ENCODE data around the gene VWA7. TPM values are rescaled to one million over a fixed set of nuclear protein-coding genes. Genes with fewer than 3 reads are reported as not detected.

VWA7 gene
- total RNA-seq, 1 experiment from 2014 or later, result 0.78 TPM

DNA sequence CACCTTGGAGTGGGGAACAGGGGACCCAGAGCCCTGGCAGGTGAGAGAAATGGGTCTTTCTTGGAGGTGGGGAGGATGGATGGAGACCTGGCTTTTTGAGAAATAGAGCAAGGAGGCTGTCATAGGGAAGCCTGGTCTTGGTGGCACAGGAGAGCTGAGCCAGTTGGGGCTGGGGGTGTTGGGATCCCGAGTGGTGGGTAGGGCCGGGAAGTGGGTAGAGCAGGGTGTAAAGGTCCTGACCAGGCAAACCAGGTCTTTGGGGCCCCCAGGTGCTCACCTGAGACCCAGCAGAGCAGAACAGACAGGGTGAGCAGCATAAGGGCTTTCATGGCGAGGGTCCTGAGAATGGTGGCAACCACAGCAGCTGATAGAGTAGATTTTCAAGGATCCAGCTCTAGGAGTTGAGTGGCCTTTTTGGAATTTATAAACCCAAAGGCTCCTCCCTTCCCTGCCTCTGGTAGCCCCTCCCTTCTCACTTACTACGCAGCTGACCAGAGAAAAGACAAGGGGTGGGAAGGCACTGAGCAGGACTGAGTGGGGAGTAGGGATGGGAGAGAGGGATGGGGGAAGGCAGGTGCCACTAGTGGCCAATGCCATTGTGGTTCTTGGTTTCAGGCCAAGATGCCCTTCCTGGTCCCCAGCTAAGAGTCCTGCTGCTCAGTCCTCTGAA is 55.6 kb downstream of the VWA7 start, which contains the start of gene LY6G6C:
LY6G6C (minus strand) TSS at position 396 of the 670 bp plus-strand sequence; CDS start at position 329, 67 bp downstream.
- in situ Hi-C loops (cut with HindIII; ENCODE audit: low sequenced_read_pairs), result no loop called here
- no peak for DNase-seq (ENCODE audit: low spot score)

DNA sequence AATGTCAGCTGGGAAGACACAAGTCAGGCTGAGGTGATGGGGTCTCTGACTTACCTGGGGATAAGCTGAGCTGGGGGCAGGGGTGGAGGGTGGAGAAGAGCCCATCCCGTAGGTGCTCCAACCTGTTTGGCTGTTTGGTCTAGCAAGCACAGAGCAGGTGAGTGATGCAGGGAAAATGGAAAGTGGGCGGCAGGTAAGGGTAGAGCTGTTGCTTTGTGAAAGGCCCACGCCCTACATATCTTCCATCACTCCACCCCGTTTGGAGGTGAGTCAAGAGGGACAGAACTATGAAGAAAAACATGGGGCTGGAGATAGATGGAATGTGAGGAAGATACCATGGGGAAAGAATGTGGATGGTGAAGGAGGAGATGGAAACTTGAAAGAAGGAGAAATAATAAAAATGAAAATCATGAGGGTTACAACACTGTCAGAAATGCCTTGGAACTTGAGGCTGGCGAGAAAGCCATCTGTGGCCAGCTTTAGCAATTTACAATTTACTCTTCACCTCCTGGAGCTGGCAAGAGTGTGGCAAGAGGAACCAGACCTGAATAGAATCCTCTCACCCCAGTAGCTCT is 56.8 kb downstream of the VWA7 start:
- DNase-seq (ENCODE audit: low spot score), result no peak
- in situ Hi-C loops (cut with HindIII; ENCODE audit: low sequenced_read_pairs), result no loop called here

DNA sequence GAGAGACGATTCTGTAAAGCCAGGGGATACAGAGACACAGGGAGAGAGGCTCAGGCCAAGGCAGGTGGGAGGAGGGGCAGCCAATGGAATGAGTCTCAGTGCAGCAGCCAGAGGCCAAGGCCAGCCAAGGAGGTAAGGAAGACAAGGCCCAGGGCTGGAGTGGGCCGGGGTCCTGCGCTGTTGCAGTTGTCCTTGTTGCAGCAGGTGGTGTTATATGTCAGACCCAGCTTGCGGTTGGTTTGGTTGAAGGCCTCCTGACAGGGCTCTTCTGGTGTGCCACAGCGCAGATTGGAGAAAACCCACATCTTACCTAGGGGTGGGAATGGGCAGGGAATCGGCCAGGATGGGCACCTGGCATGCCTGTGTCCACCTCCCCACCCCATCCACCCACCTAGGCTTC is 58.1 kb downstream of the VWA7 start:
- in situ Hi-C loops (cut with HindIII; ENCODE audit: low sequenced_read_pairs), result no loop called here
- DNase-seq (ENCODE audit: low spot score), result no peak

DNA sequence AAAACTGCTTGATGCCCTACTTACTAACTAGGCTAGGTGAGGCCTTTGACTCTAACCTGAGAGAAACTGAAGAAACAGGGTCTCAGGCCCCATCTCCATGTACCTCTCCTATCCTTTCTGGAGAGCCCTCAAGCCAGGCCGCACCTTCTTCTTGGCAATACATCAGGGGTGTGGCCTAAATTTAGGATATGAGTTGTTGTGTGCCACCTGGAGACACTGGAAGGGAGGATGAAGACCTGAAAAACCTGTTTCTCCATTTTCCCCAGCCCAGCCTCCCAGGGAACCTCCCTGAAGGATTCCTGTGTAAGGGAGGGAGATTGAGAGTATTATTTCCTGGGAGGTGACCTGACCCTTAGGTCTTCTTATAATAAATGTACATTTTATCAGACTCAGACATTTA is 58.9 kb downstream of the VWA7 start:
- DNase-seq (ENCODE audit: low spot score), result no peak
- in situ Hi-C loops (cut with HindIII; ENCODE audit: low sequenced_read_pairs), result no loop called here

DNA sequence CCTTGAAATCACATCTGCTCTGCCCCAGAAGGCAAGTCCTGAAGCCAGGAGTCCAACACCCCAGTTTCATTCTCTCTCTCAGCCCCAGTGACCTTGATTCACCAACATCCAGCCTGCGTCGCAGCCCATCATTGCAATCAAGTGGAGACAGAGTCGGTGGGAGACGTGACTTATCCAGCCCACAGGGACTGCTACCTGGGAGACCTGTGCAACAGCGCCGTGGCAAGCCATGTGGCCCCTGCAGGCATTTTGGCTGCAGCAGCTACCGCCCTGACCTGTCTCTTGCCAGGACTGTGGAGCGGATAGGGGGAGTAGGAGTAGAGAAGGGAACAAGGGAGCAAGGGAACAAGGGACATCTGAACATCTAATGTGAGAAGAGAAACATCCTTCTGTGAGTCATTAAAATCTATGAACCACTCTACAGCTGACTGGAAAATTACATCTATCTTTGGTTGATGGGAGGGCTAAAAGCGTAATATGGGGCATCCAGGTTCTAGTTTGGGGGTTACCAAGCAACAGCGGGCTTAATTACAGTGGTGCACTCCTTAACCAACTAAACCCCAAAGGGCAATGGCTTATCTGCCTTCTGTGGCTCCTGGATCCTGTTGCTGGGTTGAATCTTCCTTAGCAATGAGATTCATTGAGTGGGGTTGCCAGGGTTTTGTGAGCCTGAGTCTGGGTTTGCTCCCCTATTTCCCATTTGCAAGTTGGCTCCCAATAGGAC is 59.5 kb downstream of the VWA7 start:
- in situ Hi-C loops (cut with HindIII; ENCODE audit: low sequenced_read_pairs), result no loop called here
- no peak for DNase-seq (ENCODE audit: low spot score)

Other genes starting within 250 kb of the VWA7 start
- 2.1 TPM in 1 of 2 replicates, not detected in the other for gene MCCD1, start 248.4 kb downstream of the VWA7 start, total RNA-seq (2014; rRNA removed; shearing (Covaris generic))
- 771 and 792 TPM in 2 replicates for gene DDX39B, start 235.3 kb downstream of the VWA7 start, total RNA-seq (2014; rRNA removed; shearing (Covaris generic))
- gene ATP6V1G2, start 230.7 kb downstream of the VWA7 start, total RNA-seq (2014; rRNA removed; shearing (Covaris generic)), result 3.8 and 4.9 TPM in 2 replicates
- gene NFKBIL1, start 229.7 kb downstream of the VWA7 start, total RNA-seq (2014; rRNA removed; shearing (Covaris generic)), result 19.8 and 24.9 TPM in 2 replicates
- not detected in 2 replicates for gene LTA, start 205.0 kb downstream of the VWA7 start, total RNA-seq (2014; rRNA removed; shearing (Covaris generic))
- gene TNF, start 201.8 kb downstream of the VWA7 start, total RNA-seq (2014; rRNA removed; shearing (Covaris generic)), result 0.14 TPM in 1 of 2 replicates, not detected in the other
- 0.51 TPM in 1 of 2 replicates, not detected in the other for gene LTB, start 194.9 kb downstream of the VWA7 start, total RNA-seq (2014; rRNA removed; shearing (Covaris generic))
- not detected in 2 replicates for gene LST1, start 191.1 kb downstream of the VWA7 start, total RNA-seq (2014; rRNA removed; shearing (Covaris generic))
- not detected in 2 replicates for gene NCR3, start 184.3 kb downstream of the VWA7 start, total RNA-seq (2014; rRNA removed; shearing (Covaris generic))
- 36.6 and 57.5 TPM in 2 replicates for gene AIF1, start 162.1 kb downstream of the VWA7 start, total RNA-seq (2014; rRNA removed; shearing (Covaris generic))
- 62.1 and 62.4 TPM in 2 replicates for gene PRRC2A, start 156.6 kb downstream of the VWA7 start, total RNA-seq (2014; rRNA removed; shearing (Covaris generic))
- 257 and 311 TPM in 2 replicates for gene BAG6, start 124.7 kb downstream of the VWA7 start, total RNA-seq (2014; rRNA removed; shearing (Covaris generic))
- gene APOM, start 121.4 kb downstream of the VWA7 start, total RNA-seq (2014; rRNA removed; shearing (Covaris generic)), result 2.3 and 3.6 TPM in 2 replicates
- gene C6orf47, start 116.5 kb downstream of the VWA7 start, total RNA-seq (2014; rRNA removed; shearing (Covaris generic)), result 12.4 and 16.2 TPM in 2 replicates
- 24.9 and 31.6 TPM in 2 replicates for gene GPANK1, start 112.3 kb downstream of the VWA7 start, total RNA-seq (2014; rRNA removed; shearing (Covaris generic))
- gene CSNK2B, start 111.2 kb downstream of the VWA7 start, total RNA-seq (2014; rRNA removed; shearing (Covaris generic)), result 105 and 107 TPM in 2 replicates
- gene LY6G5B, start 107.4 kb downstream of the VWA7 start, total RNA-seq (2014; rRNA removed; shearing (Covaris generic)), result 2.0 TPM in 1 of 2 replicates, not detected in the other
- not detected in 2 replicates for gene LY6G5C, start 96.3 kb downstream of the VWA7 start, total RNA-seq (2014; rRNA removed; shearing (Covaris generic))
- gene ABHD16A, start 74.0 kb downstream of the VWA7 start, total RNA-seq (2014; rRNA removed; shearing (Covaris generic)), result 43.9 and 47.3 TPM in 2 replicates
- gene LY6G6F, start 70.5 kb downstream of the VWA7 start, total RNA-seq (2014; rRNA removed; shearing (Covaris generic)), result 1.1 TPM in 1 of 2 replicates, not detected in the other
- gene LY6G6D, start 62.0 kb downstream of the VWA7 start, total RNA-seq (2014; rRNA removed; shearing (Covaris generic)), result not detected in 2 replicates
- not detected in 2 replicates for gene LY6G6C, start 55.6 kb downstream of the VWA7 start, total RNA-seq (2014; rRNA removed; shearing (Covaris generic))
- gene MPIG6B, start 54.0 kb downstream of the VWA7 start, total RNA-seq (2014; rRNA removed; shearing (Covaris generic)), result not detected in 2 replicates
- 141 and 183 TPM in 2 replicates for gene DDAH2, start 48.0 kb downstream of the VWA7 start, total RNA-seq (2014; rRNA removed; shearing (Covaris generic))
- 868 and 869 TPM in 2 replicates for gene CLIC1, start 40.8 kb downstream of the VWA7 start, total RNA-seq (2014; rRNA removed; shearing (Covaris generic))
- gene MSH5, start 37.3 kb downstream of the VWA7 start, total RNA-seq (2014; rRNA removed; shearing (Covaris generic)), result 3.2 and 7.1 TPM in 2 replicates
- gene SAPCD1, start 14.7 kb downstream of the VWA7 start, total RNA-seq (2014; rRNA removed; shearing (Covaris generic)), result 13.0 and 15.4 TPM in 2 replicates
- 133 and 152 TPM in 2 replicates for gene VARS1, start 18.4 kb upstream of the VWA7 start, total RNA-seq (2014; rRNA removed; shearing (Covaris generic))
- 64.0 and 104 TPM in 2 replicates for gene LSM2, start 29.6 kb upstream of the VWA7 start, total RNA-seq (2014; rRNA removed; shearing (Covaris generic))
- 0.75 and 0.98 TPM in 2 replicates for gene HSPA1L, start 38.0 kb upstream of the VWA7 start, total RNA-seq (2014; rRNA removed; shearing (Covaris generic))
- gene HSPA1A, start 38.2 kb upstream of the VWA7 start, total RNA-seq (2014; rRNA removed; shearing (Covaris generic)), result 0.25 TPM in 1 of 2 replicates, not detected in the other
- gene HSPA1B, start 50.4 kb upstream of the VWA7 start, total RNA-seq (2014; rRNA removed; shearing (Covaris generic)), result 201 and 209 TPM in 2 replicates
- 212 and 231 TPM in 2 replicates for gene NEU1, start 85.5 kb upstream of the VWA7 start, total RNA-seq (2014; rRNA removed; shearing (Covaris generic))
- gene SLC44A4, start 101.7 kb upstream of the VWA7 start, total RNA-seq (2014; rRNA removed; shearing (Covaris generic)), result 0.18 and 0.41 TPM in 2 replicates
- gene EHMT2, start 120.4 kb upstream of the VWA7 start, total RNA-seq (2014; rRNA removed; shearing (Covaris generic)), result 57.7 and 95.3 TPM in 2 replicates
- gene ZBTB12, start 124.8 kb upstream of the VWA7 start, total RNA-seq (2014; rRNA removed; shearing (Covaris generic)), result 20.0 and 22.3 TPM in 2 replicates
- gene C2, start 150.4 kb upstream of the VWA7 start, total RNA-seq (2014; rRNA removed; shearing (Covaris generic)), result 0.98 and 3.7 TPM in 2 replicates
- not detected in 2 replicates for gene CFB, start 168.8 kb upstream of the VWA7 start, total RNA-seq (2014; rRNA removed; shearing (Covaris generic))
- gene NELFE, start 181.6 kb upstream of the VWA7 start, total RNA-seq (2014; rRNA removed; shearing (Covaris generic)), result 183 and 198 TPM in 2 replicates
- gene SKIC2, start 181.8 kb upstream of the VWA7 start, total RNA-seq (2014; rRNA removed; shearing (Covaris generic)), result 41.0 and 43.4 TPM in 2 replicates
- 4.3 and 7.1 TPM in 2 replicates for gene DXO, start 194.8 kb upstream of the VWA7 start, total RNA-seq (2014; rRNA removed; shearing (Covaris generic))
- gene C4A, start 204.7 kb upstream of the VWA7 start, total RNA-seq (2014; rRNA removed; shearing (Covaris generic)), result 0.98 and 1.2 TPM in 2 replicates
- gene C4B, start 237.5 kb upstream of the VWA7 start, total RNA-seq (2014; rRNA removed; shearing (Covaris generic)), result 0.78 and 0.86 TPM in 2 replicates